HG02981 (cell line): Measurements from ENCODE around the gene LRRC7.
"Not testable (repeated sequence)": the region's sequence is repeated elsewhere in the genome, so short reads cannot be mapped to it uniquely, and the experiment has no call there.

Source experiments
- ATAC-seq: cut with Tn5 transposase; IDR thresholded peaks from one replicate; pipeline ENCODE4 v1.9.1; 2021; ENCODE audit warnings: mild to moderate bottlenecking, moderate library complexity; ENCODE audit not compliant: unreplicated experiment

LRRC7 gene

GRCh38 chr1:69693921-69694675 is 126.4 kb downstream of the LRRC7 start:
- ATAC-seq: no peak

GRCh38 chr1:69697340-69697739 is 129.6 kb downstream of the LRRC7 start:
- no peak for ATAC-seq

- ATAC-seq: no peak
Measured at GRCh38 chr1:69700770-69701169, 133.0 kb downstream of the LRRC7 start.

GRCh38 chr1:69702085-69702484 is 134.4 kb downstream of the LRRC7 start:
- ATAC-seq: no peak

GRCh38 chr1:69706473-69706872 is 138.8 kb downstream of the LRRC7 start:
- no peak for ATAC-seq

GRCh38 chr1:69707103-69707502 is 139.4 kb downstream of the LRRC7 start:
- no peak for ATAC-seq

- ATAC-seq: no peak
Measured at GRCh38 chr1:69710484-69711189, 142.9 kb downstream of the LRRC7 start.

- no peak for ATAC-seq
Measured at GRCh38 chr1:69711190-69711930, 143.6 kb downstream of the LRRC7 start.

GRCh38 chr1:69717834-69718233 is 150.1 kb downstream of the LRRC7 start:
- not testable (repeated sequence) for ATAC-seq

GRCh38 chr1:69728206-69728605 is 160.5 kb downstream of the LRRC7 start:
- ATAC-seq: no peak

GRCh38 chr1:69733061-69733460 is 165.3 kb downstream of the LRRC7 start:
- no peak for ATAC-seq

GRCh38 chr1:69737527-69738185 is 169.9 kb downstream of the LRRC7 start:
- peak; percentile 76 for ATAC-seq

- no peak for ATAC-seq
Measured at GRCh38 chr1:69738458-69739250, 170.9 kb downstream of the LRRC7 start.

GRCh38 chr1:69739251-69739605 is 171.5 kb downstream of the LRRC7 start:
- ATAC-seq: no peak

GRCh38 chr1:69743146-69743545 is 175.4 kb downstream of the LRRC7 start:
- no peak for ATAC-seq

- no peak for ATAC-seq
Measured at GRCh38 chr1:69744381-69744780, 176.7 kb downstream of the LRRC7 start.

GRCh38 chr1:69747207-69747606 is 179.5 kb downstream of the LRRC7 start:
- no peak for ATAC-seq

GRCh38 chr1:69750638-69751037 is 182.9 kb downstream of the LRRC7 start:
- no peak for ATAC-seq

GRCh38 chr1:69752831-69753230 is 185.1 kb downstream of the LRRC7 start:
- ATAC-seq: no peak

- no peak for ATAC-seq
Measured at GRCh38 chr1:69754521-69754920, 186.8 kb downstream of the LRRC7 start.
